ENCODE results near the gene ZFAND2B.

DNA sequence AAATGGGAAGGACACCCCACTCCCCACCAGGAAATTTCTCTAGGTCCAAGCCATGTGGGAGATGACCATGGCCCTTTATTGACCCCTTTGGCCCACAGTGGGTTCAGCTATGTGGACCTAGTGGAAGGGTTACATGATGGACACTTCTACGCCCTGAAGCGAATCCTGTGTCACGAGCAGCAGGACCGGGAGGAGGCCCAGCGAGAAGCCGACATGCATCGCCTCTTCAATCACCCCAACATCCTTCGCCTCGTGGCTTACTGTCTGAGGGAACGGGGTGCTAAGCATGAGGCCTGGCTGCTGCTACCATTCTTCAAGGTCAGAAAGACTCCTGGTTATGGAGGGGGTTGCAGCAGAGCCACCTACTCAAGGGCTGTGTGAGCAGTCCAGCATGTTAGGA lies 40.0 kb downstream of the ZFAND2B start:
- no peak for TF ChIP-seq CTCF (IDR thresholded peaks at IDR 0.05; ENCODE audit: low read depth, low read length)
- TF ChIP-seq EZH2phosphoT487 (IDR thresholded peaks at IDR 0.05; ENCODE audit: low read depth), result no peak

All from OCI-LY3 (cell line).